Measurements from ENCODE around the gene PIEZO2. TPM values are rescaled to one million over a fixed set of nuclear protein-coding genes. Genes with fewer than 3 reads are reported as not detected.
A peak's percentile ranks its signal among the peaks of the same experiment; 100 is the strongest.

PIEZO2 gene
- polyA plus RNA-seq, 1 donor, result 19.0 TPM

GRCh38 chr18:10724666-10725065 lies 424.7 kb downstream of the PIEZO2 start:
- no peak for DNase-seq

DNA sequence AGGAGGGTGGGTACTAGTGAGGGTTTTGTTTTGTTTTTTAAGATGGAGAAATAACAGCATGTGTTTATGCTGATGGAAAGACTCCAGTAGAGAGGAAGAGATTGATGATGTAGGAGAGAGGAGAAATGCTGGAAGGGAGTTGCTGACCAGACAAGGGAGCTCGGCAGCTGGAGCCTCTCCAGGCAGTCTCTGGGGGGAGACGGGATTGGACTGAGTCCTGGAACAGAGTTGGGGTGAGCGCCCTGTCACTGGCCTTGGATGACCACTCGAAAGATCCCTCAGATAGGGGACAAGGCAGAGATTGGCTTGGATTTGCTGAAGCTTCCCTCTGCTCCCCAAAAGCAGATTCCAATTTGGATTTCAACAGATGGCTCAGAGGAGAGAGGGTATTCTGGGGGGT lies 425.9 kb downstream of the PIEZO2 start:
- no peak for DNase-seq

- DNase-seq, result no peak
Observed at GRCh38 chr18:10718809-10719208, 430.6 kb downstream of the PIEZO2 start.

- no peak for DNase-seq
Observed at GRCh38 chr18:10715791-10716190, 433.6 kb downstream of the PIEZO2 start.

- no peak for DNase-seq
Observed at GRCh38 chr18:10713409-10713808, 436.0 kb downstream of the PIEZO2 start.

DNA sequence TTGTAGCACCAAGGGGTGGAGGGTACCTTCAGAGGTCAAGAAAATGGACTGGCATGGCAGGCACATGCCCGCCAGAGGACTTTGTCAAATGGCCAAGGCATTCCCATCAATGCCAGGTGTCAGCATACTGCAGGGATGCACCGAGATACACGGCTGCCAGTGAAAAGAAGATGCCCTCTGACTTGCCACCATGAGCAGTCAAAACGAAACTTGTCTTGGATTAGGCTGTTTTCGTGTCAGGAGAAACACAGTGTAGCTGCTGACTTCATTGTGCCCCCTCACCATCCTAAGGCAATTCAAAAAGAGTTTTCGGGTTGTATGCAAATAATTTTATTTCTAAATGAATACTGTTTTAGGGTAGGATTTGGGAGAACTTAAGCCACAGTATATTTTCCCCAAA lies 442.1 kb downstream of the PIEZO2 start:
- DNase-seq, result no peak

GRCh38 chr18:10705786-10706185 lies 443.6 kb downstream of the PIEZO2 start:
- DNase-seq, result no peak

DNA sequence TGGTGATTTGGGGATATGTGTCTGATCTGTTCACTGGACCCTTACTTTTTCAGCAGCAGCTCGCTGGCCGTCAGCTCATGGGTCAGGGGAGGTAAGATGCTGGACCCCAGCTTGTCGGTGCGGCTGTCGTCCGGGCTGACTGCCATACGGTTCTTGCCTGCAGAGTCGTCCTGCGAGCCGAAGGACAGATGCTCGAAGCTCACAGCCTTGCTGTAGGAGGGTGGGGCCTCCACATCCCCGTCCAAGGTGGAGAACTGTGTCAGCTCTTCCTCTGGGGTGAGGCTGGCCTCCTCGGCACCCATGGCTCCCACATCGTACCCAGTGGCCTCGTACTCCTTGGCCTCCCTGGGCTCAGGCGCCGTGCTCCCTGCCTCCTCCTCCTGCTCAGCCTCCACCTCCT lies 444.1 kb downstream of the PIEZO2 start:
- DNase-seq, result no peak

- no peak for DNase-seq
Observed at GRCh38 chr18:10702206-10702605, 447.2 kb downstream of the PIEZO2 start.

DNA sequence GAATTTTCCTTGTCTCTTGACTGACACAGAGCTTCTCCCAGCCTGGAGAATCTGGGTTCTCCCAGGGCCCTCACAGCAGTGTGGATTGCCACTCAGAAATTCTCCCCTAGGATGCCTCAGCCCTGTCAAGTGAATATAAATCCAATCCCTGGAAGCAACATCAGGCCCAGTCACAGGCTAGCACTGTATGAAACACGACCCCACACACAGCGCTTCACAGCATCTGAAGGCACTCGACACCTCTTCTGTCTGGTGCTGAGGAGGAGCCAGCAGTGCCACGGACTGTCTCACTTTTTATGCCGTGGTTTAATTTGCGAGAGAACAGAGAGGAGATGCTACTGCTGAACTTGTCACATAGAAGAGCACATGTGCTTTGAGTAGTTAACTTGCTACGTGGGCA lies 459.0 kb downstream of the PIEZO2 start:
- DNase-seq, result no peak

- no peak for DNase-seq
Observed at GRCh38 chr18:10690035-10690329, 459.4 kb downstream of the PIEZO2 start.

GRCh38 chr18:10689236-10690034 lies 459.9 kb downstream of the PIEZO2 start:
- DNase-seq, result peak; percentile 65

DNA sequence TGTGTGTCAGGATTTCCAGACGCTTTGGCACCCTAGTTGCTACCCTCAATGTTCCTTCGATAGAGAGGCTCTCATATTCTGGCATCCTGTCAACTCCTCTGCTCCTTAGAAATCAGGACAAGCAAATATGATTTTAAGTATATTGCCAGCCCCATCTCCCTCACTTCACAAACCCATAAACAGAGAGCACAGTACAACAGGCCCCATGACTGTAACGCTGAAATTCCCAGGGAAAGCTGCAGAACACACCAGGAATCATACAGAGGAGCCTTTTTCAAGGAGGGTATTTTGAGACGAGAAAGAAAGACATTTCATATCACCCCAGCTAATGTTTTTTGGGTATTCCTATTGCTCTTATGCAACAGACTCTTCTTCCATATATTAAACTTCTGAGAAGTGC lies 460.6 kb downstream of the PIEZO2 start:
- DNase-seq, result peak; percentile 32

- DNase-seq, result no peak
Observed at GRCh38 chr18:10687161-10687925, 462.0 kb downstream of the PIEZO2 start.

- DNase-seq, result no peak
Observed at GRCh38 chr18:10686308-10686707, 463.1 kb downstream of the PIEZO2 start.

GRCh38 chr18:10685484-10685883 lies 463.9 kb downstream of the PIEZO2 start:
- no peak for DNase-seq

- no peak for DNase-seq
Observed at GRCh38 chr18:10682368-10682714, 467.0 kb downstream of the PIEZO2 start.

GRCh38 chr18:10681581-10682367 lies 467.6 kb downstream of the PIEZO2 start:
- no peak for DNase-seq

- no peak for DNase-seq
Observed at GRCh38 chr18:10680271-10680596, 469.1 kb downstream of the PIEZO2 start.

DNA sequence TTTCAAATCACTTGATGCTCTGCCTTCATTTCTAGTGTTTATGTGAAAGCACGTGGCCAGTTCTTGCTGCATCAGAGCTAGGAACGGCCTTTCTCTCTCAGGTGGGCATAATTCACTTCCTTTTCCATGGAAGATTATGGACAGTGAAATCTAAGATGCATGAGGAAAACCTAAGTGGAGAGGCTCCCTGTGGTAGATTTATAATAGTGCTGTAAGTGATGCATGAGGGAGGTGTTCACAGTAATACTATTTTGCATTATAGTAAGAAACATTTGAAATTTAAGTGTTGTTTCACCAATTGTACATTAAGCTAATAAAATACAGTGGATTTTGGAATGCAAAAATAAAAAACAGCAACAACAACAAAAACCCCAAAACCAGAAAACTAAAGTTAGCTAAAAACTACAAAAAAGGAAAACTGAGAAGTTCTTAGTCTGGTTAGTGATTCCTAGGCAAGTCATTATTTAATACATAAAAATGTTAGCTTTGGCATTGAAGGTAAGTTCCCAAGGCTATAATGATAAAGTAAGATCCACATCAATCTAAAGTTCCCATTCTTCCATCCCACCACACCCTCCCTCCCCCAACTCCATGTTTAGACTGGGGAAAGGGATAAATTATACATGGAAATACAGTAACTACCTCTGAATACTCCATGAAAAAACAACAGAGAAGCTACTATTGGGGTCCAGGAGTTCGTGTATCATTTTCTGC lies 469.7 kb downstream of the PIEZO2 start:
- DNase-seq, result no peak

DNA sequence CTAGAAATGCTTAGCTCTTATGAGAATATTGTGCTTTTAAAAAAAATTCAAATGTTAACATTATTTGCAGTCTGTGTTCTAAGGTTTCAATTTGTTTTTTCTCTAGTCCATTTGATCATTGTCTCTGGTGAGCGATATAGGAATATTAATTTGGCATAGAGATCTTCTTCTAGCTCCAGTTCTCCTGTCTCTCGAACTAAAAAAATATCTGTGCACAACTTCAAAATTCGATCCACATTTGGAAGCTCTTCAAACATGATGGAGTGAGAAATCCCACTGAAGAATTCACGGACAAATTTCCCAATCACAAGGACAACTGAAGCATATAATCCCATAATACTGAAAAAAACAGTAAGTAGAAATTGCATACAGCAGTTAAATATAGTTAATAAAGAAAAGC lies 477.9 kb downstream of the PIEZO2 start:
- no peak for DNase-seq

DNA sequence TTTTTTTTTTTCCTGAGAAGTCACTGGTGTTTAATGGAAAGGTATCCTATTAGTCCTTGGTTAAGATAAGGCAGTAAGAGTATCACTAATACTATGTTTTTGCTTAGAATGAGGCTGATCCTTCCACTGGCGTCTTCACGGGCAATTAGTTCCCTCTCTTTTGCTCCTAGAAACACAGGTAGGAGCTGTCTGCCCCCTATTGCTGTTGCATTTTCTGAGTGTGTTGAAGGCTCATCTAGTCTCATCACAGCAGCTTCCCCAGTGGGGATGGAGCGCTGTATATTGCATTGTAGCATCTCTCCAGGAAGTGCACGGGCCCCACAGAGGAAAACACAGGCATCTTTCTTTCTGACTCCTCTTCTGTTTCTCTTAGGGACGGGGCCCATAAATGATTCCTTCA lies 478.5 kb downstream of the PIEZO2 start:
- no peak for DNase-seq
